Measurements from ENCODE around the gene PDE6C. TPM values are rescaled to one million over a fixed set of nuclear protein-coding genes. Genes with fewer than 3 reads are reported as not detected.

PDE6C gene
- total RNA-seq, 6 donors from 2014 or later: not detected

DNA sequence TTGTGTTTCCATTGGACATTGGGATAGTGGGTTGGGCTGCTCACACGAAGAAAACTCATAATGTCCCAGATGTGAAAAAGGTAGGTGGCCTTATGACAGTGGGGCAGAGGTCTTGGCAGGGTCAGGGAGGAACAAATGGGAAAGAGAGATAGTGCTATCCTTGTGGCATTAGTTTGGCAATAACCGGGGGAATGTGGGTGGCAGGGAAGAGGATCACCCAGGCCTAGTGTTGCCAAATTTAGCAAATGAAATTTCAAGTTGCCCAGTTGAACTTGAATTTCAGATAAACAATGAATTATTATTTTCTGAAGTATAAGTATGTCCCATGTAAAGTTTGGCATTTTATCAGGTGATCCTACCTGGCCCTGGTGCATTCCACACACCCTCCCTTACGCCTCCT is 789 bp downstream of the PDE6C start:
- WGBS, 2 donors: 82% methylated on average over 3 of the region's 3 CpGs
- no peaks in the 10 kb centered on the region for H3K4me1 ChIP-seq
- H3K9me3 ChIP-seq: no peaks in the 10 kb centered on the region
- H3K27me3 ChIP-seq: no peaks in the 10 kb centered on the region
- no peak overlapping the region for H3K27ac ChIP-seq
- H3K36me3 ChIP-seq: no peaks in the 10 kb centered on the region
- DNase-seq: no peak
- TF ChIP-seq, protein P1, sequence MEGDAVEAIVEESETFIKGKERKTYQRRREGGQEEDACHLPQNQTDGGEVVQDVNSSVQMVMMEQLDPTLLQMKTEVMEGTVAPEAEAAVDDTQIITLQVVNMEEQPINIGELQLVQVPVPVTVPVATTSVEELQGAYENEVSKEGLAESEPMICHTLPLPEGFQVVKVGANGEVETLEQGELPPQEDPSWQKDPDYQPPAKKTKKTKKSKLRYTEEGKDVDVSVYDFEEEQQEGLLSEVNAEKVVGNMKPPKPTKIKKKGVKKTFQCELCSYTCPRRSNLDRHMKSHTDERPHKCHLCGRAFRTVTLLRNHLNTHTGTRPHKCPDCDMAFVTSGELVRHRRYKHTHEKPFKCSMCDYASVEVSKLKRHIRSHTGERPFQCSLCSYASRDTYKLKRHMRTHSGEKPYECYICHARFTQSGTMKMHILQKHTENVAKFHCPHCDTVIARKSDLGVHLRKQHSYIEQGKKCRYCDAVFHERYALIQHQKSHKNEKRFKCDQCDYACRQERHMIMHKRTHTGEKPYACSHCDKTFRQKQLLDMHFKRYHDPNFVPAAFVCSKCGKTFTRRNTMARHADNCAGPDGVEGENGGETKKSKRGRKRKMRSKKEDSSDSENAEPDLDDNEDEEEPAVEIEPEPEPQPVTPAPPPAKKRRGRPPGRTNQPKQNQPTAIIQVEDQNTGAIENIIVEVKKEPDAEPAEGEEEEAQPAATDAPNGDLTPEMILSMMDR (IDR thresholded peaks at IDR 0.05): no peak
- TF ChIP-seq POLR2AphosphoS5 (IDR thresholded peaks at IDR 0.05): no peak
- TF ChIP-seq EP300 (IDR thresholded peaks at IDR 0.05): no peak
- TF ChIP-seq POLR2A (IDR thresholded peaks at IDR 0.05): no peak
- no peak overlapping the region for H3K4me3 ChIP-seq
- no peak for ATAC-seq (ENCODE audit: low FRiP score in 2 of 2)

DNA sequence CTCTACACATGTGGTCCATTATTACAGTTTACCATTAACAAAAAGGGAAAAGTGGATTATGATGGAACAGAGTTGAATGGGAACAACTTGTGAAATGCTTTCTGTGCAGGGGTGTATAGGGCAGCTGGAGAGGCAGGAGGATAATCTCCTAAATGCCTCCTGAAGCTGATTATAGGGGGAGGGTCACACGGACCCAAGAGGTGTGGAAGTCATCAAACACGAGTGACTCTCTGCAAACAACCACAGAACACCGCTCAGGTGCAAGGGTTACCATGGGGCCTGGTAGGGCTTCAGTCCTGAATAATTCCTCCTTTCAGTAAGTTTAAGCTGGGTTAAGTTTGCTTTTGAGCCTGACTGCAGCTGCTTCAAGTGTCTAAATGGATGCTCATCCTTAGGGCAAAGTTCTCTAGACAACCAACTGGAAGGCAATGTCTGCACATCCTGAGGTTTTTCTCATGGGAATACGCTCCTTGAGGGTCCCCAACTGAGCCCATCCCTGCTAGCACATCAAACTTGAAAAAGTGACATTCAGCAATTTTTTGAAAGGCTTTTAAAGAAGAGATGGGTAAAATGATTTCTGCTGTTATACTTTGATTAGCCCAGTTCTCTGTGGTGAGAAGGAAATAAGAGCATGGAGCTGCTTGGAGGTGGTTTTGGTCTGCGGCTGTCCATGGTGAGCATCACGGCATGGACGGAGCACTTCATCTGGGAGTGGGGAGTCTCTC is 1.9 kb downstream of the PDE6C start:
- 86 to 89% methylated on average over 7 of the region's 7 CpGs for WGBS, 2 donors
- H3K27ac ChIP-seq: no peak overlapping the region
- no peaks in the 10 kb centered on the region for H3K9me3 ChIP-seq
- H3K4me3 ChIP-seq: no peak overlapping the region
- DNase-seq (no peak), ATAC-seq (ENCODE audit: low FRiP score in 2 of 2) (no peak)
- TF ChIP-seq EP300 (IDR thresholded peaks at IDR 0.05) (no peak), POLR2AphosphoS5 (IDR thresholded peaks at IDR 0.05) (no peak), POLR2A (IDR thresholded peaks at IDR 0.05) (no peak)
- TF ChIP-seq, protein P1 (IDR thresholded peaks at IDR 0.05): no peak
- H3K4me1 ChIP-seq: no peaks in the 10 kb centered on the region
- H3K27me3 ChIP-seq: no peaks in the 10 kb centered on the region
- H3K36me3 ChIP-seq: no peaks in the 10 kb centered on the region

GRCh38 chr10:93615576-93616235 is 3.4 kb downstream of the PDE6C start:
- H3K9me3 ChIP-seq: no peaks in the 10 kb centered on the region
- peak overlapping the region in 1 of 4 donors; percentile 0 for H3K27ac ChIP-seq
- no peaks in the 10 kb centered on the region for H3K27me3 ChIP-seq
- WGBS, 2 donors: 53 to 62% methylated on average over 9 of the region's 9 CpGs
- ATAC-seq (ENCODE audit: low FRiP score in 2 of 2): peak in 1 of 2 donors; percentile 40
- no peak overlapping the region for H3K4me3 ChIP-seq
- no peaks in the 10 kb centered on the region for H3K4me1 ChIP-seq
- no peaks in the 10 kb centered on the region for H3K36me3 ChIP-seq
- TF ChIP-seq EP300 (IDR thresholded peaks at IDR 0.05) (no peak), POLR2A (IDR thresholded peaks at IDR 0.05) (no peak), POLR2AphosphoS5 (IDR thresholded peaks at IDR 0.05) (no peak)
- TF ChIP-seq, protein P1 (IDR thresholded peaks at IDR 0.05): no peak
- DNase-seq: no peak

GRCh38 chr10:93620925-93621324 is 8.6 kb downstream of the PDE6C start:
- TF ChIP-seq, protein P1 (IDR thresholded peaks at IDR 0.05): no peak
- TF ChIP-seq POLR2A (IDR thresholded peaks at IDR 0.05) (no peak), POLR2AphosphoS5 (IDR thresholded peaks at IDR 0.05) (no peak), EP300 (IDR thresholded peaks at IDR 0.05) (no peak)
- WGBS, 2 donors: 77 to 78% methylated on average over 7 of the region's 7 CpGs
- H3K4me1 ChIP-seq: no peaks in the 10 kb centered on the region
- no peaks in the 10 kb centered on the region for H3K9me3 ChIP-seq
- H3K27ac ChIP-seq: no peak overlapping the region
- no peak for ATAC-seq (ENCODE audit: low FRiP score in 2 of 2)
- H3K27me3 ChIP-seq: no peaks in the 10 kb centered on the region
- H3K36me3 ChIP-seq: no peaks in the 10 kb centered on the region
- no peak for DNase-seq
- no peak overlapping the region for H3K4me3 ChIP-seq
